Measurements from ENCODE around the gene UMODL1.

The UMODL1 gene

DNA sequence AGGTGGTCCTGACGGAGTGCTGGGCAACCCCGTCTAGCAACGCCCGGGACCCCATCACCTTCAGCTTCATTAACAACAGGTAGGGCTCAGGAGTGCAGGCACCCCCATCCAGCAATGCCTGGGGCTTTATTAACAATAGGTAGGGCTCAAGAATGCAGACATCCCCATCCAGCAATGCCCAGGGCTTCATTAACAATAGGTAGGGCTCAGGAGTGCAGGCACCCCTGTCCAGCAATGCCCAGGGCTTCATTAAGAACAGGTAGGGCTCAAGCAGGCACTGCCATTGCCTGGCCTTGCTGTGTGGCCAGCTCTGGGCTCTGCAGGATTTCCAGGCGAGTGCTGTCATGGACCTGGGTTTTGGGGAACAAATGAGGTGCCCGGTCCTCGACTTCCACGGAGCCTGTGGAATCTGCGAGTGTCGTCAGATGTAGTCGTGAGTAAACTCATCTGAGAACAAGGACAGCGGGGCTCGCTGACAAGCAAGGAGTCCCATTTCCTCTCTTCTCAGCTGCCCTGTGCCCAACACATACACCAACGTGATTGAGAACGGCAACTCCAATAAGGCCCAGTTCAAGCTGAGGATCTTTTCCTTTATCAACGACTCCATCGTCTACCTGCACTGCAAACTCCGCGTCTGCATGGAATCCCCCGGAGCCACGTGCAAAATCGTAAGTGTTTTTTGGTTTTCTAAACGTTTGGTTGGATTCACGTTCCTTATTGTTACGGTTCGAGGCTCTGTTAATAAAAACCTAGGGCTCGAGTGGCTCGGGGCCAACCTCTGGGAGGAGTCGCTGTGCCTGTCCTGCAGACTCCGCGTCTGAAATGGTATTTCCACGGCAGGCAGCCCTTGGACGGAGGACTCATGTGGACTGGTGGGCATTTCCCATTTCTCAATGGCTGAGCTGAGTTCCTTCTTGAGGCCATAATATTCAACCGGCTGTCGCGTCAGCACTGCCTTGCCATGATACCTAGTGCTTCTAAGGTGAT, 56.3 kb downstream of the UMODL1 start:
- no peak overlapping the region for H3K4me3 ChIP-seq (ENCODE audit: low read depth, low read length)
- no peak for TF ChIP-seq CTCF (IDR thresholded peaks at IDR 0.05; ENCODE audit: low read depth, low read length)

DNA sequence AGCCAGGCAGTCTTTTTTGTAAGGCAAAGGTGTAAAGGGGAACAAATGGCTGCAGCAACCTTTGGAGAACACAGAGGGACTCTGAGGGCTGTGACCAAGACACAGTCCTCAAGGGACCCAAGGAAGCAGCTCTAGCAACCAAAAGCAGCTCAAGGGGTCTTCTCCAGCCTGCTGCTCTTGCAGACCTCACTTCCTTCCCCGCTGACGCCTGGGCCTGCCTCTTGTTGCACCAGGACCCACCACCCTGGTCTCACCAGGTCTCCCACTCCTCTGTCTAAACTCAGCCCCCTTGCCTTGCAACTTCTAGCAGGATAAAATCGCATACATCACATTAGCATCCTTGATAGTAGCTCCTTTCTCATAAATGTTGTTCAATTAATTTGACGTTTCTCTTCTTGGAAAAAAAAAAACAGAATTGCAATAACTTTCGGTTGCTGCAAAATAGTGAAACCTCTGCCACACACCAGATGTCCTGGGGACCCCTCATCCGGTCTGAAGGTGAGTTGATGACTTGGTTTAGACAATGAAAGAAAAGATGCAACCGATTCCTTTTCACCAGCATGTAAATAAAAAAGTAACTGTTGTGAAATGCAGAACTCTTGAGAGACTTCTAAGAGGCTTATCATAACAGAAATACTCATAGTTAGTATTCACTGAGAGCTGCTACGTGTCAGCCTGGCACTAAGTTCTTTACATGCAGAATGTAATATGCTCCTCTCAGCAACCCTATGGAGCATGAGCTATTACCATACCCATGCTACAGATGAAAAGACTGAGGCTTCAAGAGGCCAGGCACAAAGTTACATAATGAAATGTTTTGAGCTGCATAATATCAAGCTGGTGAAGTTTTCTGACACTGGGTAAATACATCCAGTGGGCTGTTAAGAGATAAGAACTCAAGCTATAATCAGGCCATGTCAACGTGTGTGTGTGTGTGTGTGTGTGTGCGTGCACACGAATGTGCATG, 58.5 kb downstream of the UMODL1 start:
- no peak for TF ChIP-seq CTCF (IDR thresholded peaks at IDR 0.05; ENCODE audit: low read depth, low read length)
- no peak overlapping the region for H3K4me3 ChIP-seq (ENCODE audit: low read depth, low read length)

DNA sequence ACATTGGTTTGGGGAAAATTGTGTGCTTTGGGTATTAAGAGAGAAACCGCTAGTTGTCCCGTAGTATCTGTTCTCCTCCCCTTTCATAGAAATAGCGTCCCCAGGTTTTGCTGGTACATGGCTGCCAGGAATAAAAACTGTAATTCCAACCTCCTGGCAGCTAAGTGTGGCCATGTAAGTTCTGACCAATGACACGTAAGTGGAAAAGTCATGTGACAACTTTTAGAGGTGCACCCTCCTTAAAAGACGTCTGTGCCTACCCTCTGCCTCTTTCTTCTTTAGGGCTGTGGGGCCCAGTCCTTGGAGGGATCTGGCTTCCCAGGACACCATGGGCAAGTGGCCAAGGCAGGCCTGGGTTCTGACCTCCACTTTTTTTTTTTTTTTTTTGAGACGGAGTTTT, 59.3 kb downstream of the UMODL1 start:
- no peak overlapping the region for H3K4me3 ChIP-seq (ENCODE audit: low read depth, low read length)
- TF ChIP-seq CTCF (IDR thresholded peaks at IDR 0.05; ENCODE audit: low read depth, low read length): no peak

DNA sequence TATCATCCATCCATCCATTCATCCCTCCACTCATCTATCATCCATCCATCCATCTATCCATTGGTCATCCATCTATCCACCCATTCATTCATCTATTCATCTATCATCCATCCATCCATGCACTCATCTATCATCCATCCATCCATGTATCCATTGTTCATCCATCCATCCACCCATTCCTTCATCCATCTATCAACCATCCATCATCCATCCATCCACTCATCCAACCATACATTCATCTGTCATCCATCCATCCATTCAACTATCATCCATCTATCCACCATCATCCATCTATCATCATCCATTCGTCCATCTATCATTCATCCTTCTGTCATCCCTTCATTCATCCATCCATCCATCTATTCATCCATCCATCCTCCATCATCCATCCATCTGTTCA, 61.1 kb downstream of the UMODL1 start:
- TF ChIP-seq CTCF (IDR thresholded peaks at IDR 0.05; ENCODE audit: low read depth, low read length): no peak

DNA sequence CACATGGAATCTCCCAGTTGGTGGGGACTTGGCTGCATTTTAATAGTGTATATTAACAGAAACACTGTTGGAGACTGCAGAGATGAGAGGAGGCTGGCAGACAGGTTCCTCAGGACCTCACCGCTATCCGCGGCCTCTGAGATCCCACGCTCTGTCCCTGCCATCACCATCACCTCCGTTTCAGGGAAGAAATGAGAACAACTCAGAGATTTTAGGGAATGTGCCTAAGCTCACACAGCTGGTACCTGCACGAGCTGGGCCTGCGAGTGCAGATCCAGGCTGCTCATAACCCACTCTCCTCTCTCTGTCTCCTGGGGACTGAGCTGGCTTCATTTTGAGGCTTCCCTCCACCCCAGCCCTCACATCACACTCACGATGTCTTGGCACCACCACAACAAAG, 62.0 kb downstream of the UMODL1 start:
- no peak for TF ChIP-seq CTCF (IDR thresholded peaks at IDR 0.05; ENCODE audit: low read depth, low read length)
- no peak overlapping the region for H3K4me3 ChIP-seq (ENCODE audit: low read depth, low read length)

More for the DNA sequence above, 61.1 kb downstream of the UMODL1 start:
- H3K4me3 ChIP-seq (ENCODE audit: low read depth, low read length): no peak overlapping the region

GRCh38 chr21:42135386-42136052, 64.4 kb downstream of the UMODL1 start:
- H3K4me3 ChIP-seq (ENCODE audit: low read depth, low read length): no peak overlapping the region
- no peak for TF ChIP-seq CTCF (IDR thresholded peaks at IDR 0.05; ENCODE audit: low read depth, low read length)
